ENCODE data around the gene CSNK1G2. TPM values are rescaled to one million over a fixed set of nuclear protein-coding genes. Genes with fewer than 3 reads are reported as not detected.
A peak's percentile ranks its signal among the peaks of the same experiment; 100 is the strongest.

CSNK1G2 gene
- total and polyA plus RNA-seq, 11 donors = 18.2 to 42.7 (median 24.6) TPM

DNA sequence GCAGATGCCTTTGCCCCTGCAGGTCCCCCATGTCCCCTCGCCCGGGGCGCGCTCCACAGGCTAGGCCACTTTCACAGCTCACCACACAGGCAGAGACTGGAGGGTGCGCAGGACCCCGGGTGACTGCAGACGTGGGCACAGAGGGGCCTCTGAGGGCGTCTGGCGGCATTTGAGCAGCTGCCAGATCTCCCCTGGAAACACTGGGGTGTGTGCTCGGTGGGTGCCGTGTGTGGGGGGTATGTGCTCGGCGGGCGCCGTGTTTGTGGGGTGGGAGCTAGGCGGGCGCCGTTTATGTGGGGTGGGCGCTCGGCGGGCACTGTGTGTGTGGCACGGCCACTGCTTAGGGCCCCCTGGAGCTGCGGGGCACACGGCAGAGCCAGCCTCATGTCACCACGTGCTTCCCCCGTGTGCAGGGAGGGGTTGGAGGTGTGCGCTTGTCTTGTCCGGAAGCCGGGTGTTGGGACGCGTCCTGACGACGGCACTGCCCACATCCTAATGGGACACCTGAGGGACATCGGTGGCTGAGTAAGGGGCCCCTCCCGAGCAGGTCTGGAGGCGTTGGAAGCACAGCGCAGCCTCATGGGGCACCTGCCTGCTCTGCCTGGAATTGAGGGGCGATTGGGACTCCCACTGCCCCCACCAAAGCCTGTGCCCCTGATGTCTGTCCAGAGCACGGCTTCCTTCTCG lies 16.7 kb downstream of the CSNK1G2 start:
- Histone ChIP-seq H3K27ac (peak overlapping the region in 1 of 12 donors; percentile 38), H3K4me1 (peaks cover 0 to 9% (median 0%) of the 10 kb centered on the region in 12 donors), H3K4me3 (no peak overlapping the region), H3K9me3 (no peaks in the 10 kb centered on the region), H3K27me3 (no peaks in the 10 kb centered on the region), H3K36me3 (peaks cover 0 to 16% (median 0%) of the 10 kb centered on the region in 9 donors)
- TF ChIP-seq, protein P1, sequence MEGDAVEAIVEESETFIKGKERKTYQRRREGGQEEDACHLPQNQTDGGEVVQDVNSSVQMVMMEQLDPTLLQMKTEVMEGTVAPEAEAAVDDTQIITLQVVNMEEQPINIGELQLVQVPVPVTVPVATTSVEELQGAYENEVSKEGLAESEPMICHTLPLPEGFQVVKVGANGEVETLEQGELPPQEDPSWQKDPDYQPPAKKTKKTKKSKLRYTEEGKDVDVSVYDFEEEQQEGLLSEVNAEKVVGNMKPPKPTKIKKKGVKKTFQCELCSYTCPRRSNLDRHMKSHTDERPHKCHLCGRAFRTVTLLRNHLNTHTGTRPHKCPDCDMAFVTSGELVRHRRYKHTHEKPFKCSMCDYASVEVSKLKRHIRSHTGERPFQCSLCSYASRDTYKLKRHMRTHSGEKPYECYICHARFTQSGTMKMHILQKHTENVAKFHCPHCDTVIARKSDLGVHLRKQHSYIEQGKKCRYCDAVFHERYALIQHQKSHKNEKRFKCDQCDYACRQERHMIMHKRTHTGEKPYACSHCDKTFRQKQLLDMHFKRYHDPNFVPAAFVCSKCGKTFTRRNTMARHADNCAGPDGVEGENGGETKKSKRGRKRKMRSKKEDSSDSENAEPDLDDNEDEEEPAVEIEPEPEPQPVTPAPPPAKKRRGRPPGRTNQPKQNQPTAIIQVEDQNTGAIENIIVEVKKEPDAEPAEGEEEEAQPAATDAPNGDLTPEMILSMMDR (IDR thresholded peaks at IDR 0.05) = no peak
- TF ChIP-seq POLR2A (IDR thresholded peaks at IDR 0.05) = no peak
- intact Hi-C loops (cut with DNase I) = no loop called here
- WGBS, 4 donors = 85 to 89% (median 87%) methylated on average over 20 to 40 of the region's 40 CpGs
- no peak for ATAC-seq
- peak in 1 of 5 donors; percentile 63 for DNase-seq

DNA sequence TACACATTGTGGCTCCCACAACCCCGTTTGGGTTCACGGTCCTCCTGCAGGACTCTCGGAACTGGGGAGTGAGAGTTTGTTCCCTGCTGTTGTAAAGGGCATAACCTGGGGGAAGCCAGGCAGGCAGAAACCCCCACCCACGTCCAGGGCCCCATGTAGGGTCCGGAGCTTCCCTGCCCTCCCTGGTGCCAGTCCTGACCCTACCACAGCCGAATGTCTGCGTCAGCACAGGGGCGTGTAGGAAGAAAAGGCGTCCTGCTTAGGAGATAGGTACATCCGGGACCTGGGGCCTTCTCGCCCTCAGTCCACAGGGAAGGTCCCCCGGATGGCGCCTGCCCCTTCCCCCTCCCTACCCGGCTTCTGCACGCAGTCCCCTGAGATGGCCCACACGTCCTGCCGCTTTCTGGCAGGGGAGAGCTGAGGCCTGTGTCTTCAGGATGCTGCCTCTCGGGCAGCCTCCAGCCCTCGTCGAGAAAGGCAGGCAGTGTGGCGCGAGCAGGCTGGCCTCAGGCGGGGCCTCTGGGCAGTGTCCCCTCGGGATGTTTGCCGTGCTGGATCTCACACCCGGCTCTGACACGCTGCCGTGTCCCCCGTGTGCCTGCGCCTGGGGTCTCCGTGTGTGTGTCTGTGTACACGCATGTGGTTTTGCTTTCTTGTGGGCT lies 19.1 kb downstream of the CSNK1G2 start:
- ATAC-seq (peak in 1 of 4 donors; percentile 12), DNase-seq (no peak)
- TF ChIP-seq, protein P1 (IDR thresholded peaks at IDR 0.05) = no peak
- TF ChIP-seq POLR2A (IDR thresholded peaks at IDR 0.05) = no peak
- Histone ChIP-seq H3K27me3 (no peaks in the 10 kb centered on the region), H3K9me3 (no peaks in the 10 kb centered on the region), H3K36me3 (peaks cover 0 to 4% (median 0%) of the 10 kb centered on the region in 9 donors), H3K4me3 (no peak overlapping the region), H3K4me1 (peaks cover 0 to 6% (median 0%) of the 10 kb centered on the region in 12 donors), H3K27ac (no peak overlapping the region)
- intact Hi-C loops (cut with DNase I) = no loop called here
- WGBS, 4 donors = 88 to 91% (median 90%) methylated on average over 24 to 32 of the region's 32 CpGs

- no peak for ATAC-seq
- peak in 1 of 5 donors; percentile 62 for DNase-seq
- Histone ChIP-seq H3K27me3 (no peaks in the 10 kb centered on the region), H3K9me3 (no peaks in the 10 kb centered on the region), H3K4me1 (peaks cover 0 to 6% (median 0%) of the 10 kb centered on the region in 12 donors), H3K36me3 (peaks cover 0 to 4% (median 0%) of the 10 kb centered on the region in 9 donors), H3K4me3 (no peak overlapping the region), H3K27ac (no peak overlapping the region)
- TF ChIP-seq POLR2A (IDR thresholded peaks at IDR 0.05) = no peak
- TF ChIP-seq, protein P1 (IDR thresholded peaks at IDR 0.05) = no peak
- intact Hi-C loops (cut with DNase I) = no loop called here
- 87 to 92% (median 92%) methylated on average over 26 to 42 of the region's 42 CpGs for WGBS, 4 donors
Observed at GRCh38 chr19:1961000-1961883, 20.3 kb downstream of the CSNK1G2 start.
